Urothelium cell line (cell line): ENCODE results near the gene MAP7D2.
A peak's percentile ranks its signal among the peaks of the same experiment; 100 is the strongest.

Experiments
- DNase-seq: peaks from one replicate; pipeline ENCODE4 v3.0.0; 2011; ENCODE audit warnings: low spot score, mixed read lengths
- FAIRE-seq: peaks from 2 replicates; lab custom pipeline; 2011; peaks lifted over from hg19 to GRCh38; lab: Jason Lieb, UNC

MAP7D2 gene

GRCh38 chrX:20046223-20046622 lies 70.5 kb downstream of the MAP7D2 start:
- FAIRE-seq (no peak), DNase-seq (no peak)

- no peak for FAIRE-seq
- no peak for DNase-seq
Observed at GRCh38 chrX:20042221-20042620, 74.5 kb downstream of the MAP7D2 start.

DNA sequence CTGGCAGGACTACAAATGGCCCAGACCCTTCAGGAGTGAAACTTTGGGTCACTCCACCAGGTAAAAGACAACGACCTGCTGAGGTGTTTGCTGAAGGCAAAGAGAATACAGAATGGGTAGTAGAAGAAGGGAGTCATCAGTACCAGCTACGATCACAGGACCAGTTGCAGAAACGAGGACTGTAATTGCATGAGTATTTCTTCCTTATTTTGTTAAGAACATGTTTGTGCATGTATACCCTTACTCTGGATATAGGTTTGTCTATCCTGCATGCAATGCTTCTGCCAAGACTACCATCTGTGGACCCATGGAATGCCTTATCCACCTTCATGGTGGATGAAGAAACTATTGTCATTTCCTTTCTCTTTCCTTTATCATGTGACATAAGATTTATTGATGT lies 77.7 kb downstream of the MAP7D2 start:
- DNase-seq (no peak), FAIRE-seq (no peak)

DNA sequence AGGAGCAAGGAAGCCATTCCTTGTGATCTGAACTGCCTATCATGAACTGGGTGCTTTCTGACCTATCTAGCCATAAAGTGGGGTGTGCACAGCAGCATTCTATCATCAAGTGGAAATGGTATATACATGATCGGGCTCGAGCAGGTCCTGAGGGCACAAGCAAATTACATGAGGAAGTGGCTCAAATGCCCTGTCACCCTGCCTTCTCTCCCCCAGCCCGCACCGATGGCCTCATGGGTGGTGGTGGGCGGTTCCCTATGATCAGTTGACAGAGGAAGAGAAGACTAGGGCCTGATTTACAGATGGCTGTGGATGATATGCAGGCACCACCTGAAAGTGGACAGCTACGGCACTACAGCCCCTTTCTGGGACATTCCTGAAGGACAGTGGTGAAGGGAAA lies 79.5 kb downstream of the MAP7D2 start:
- no peak for DNase-seq
- FAIRE-seq = no peak

- no peak for FAIRE-seq
- DNase-seq = no peak
Observed at GRCh38 chrX:20032201-20032600, 84.5 kb downstream of the MAP7D2 start.

- no peak for DNase-seq
Observed at GRCh38 chrX:20029728-20030127, 87.0 kb downstream of the MAP7D2 start.

DNA sequence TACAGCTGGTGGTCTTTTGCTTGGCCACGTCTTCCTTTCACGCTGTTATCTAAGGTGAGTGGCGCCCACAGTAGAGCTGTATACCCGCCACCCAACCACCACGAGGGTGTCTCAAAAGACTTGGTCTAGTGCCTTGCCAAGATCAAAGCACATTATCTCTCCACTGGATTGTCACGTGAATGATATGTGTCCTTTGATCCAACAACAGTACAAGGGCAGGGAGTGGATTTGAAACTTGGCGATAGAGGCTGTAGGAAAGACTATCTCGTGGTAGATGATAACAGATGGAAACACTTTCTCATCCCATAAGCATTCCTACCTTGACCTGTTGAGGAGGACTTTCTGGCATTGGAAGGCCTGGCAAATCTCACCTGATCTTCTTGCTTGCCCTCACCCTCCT lies 88.1 kb downstream of the MAP7D2 start:
- no peak for FAIRE-seq
- DNase-seq = no peak

More at GRCh38 chrX:20029728-20030127, 87.0 kb downstream of the MAP7D2 start:
- no peak for FAIRE-seq

DNA sequence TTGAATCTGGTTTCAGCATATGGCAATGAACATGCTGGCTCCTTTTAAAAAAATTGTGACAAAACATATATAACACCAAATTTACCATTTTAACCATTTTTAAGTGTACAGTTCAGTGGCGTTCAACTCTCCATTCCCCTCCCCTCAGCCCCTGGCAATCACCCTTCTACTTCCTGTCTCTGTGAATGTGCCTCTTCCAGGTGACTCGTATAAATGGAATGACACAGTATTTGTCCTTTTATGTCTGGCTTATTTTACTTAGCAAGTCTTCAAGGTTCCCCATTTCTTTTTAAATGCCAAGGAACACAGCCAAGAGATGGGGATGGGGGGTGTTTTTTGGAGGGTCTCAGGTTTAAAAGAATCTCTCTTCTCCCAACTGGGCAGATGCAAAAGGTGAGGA lies 90.4 kb downstream of the MAP7D2 start:
- DNase-seq (no peak), FAIRE-seq (no peak)

GRCh38 chrX:20019672-20020365 lies 96.9 kb downstream of the MAP7D2 start:
- FAIRE-seq = no peak

DNA sequence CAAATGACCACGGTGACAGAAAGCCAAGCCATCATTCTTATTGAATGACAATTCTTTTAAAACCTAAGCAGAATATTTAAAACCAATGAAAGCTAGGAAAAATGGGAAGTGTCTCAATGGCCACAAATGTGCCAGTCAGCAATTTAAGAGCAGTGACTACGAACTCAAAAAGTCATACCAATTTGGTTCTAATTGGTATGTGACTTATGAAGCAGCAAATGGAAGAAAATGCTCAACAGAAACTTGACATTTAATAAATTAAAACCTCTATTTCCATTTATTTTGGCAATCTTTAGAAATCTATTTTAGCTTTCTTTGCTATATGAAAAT lies 100.1 kb downstream of the MAP7D2 start:
- FAIRE-seq (no peak), DNase-seq (no peak)

More at GRCh38 chrX:20019672-20020365, 96.9 kb downstream of the MAP7D2 start:
- no peak for DNase-seq

- DNase-seq (no peak), FAIRE-seq (no peak)
Observed at GRCh38 chrX:20015945-20016615, 100.6 kb downstream of the MAP7D2 start.

- no peak for DNase-seq
Observed at GRCh38 chrX:20015422-20015821, 101.3 kb downstream of the MAP7D2 start.

GRCh38 chrX:20011608-20012007 lies 105.1 kb downstream of the MAP7D2 start:
- no peak for FAIRE-seq

More at GRCh38 chrX:20015422-20015821, 101.3 kb downstream of the MAP7D2 start:
- no peak for FAIRE-seq

GRCh38 chrX:20007962-20008622 lies 108.6 kb downstream of the MAP7D2 start:
- DNase-seq (no peak), FAIRE-seq (no peak)

More at GRCh38 chrX:20011608-20012007, 105.1 kb downstream of the MAP7D2 start:
- DNase-seq = no peak

GRCh38 chrX:20005883-20006282 lies 110.8 kb downstream of the MAP7D2 start:
- DNase-seq (no peak), FAIRE-seq (no peak)

DNA sequence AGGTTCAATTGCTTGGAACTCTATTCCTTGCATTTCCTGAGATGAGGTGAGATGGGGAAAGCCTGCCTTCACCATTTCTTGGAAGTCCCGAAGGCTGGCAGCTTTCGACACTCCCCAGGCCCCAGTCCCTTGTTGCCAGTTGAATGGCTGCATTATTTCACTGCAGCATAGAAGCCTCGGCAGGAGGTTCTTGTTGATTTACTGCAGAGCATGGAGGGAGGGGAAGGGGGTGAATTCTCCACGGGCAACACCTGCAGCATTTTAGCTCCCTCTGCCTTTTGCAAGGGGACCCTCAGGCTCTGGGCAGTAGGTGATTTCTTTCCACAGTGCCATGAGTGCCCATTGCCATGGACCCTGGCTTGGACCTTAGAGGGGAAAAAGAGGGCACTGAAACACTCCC lies 115.1 kb downstream of the MAP7D2 start:
- FAIRE-seq = no peak
- no peak for DNase-seq

DNA sequence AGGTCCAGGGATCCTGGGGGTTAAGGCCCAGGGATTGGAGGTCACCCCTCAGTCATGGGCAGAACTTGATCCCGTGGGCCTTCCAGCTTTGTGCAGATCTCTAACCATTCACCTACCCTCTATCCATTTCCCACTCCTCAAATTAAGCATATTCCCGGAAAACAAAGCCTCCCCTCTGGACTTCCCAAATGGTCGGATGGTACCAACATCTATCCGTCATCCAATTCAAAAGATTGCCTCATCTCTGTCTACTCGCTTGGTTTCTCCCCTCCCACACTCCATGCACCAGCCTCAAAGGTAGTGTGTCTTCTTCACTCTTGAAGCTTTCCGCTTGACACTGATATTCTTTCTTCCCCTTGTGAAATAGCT lies 125.4 kb downstream of the MAP7D2 start:
- no peak for DNase-seq
- FAIRE-seq = no peak

DNA sequence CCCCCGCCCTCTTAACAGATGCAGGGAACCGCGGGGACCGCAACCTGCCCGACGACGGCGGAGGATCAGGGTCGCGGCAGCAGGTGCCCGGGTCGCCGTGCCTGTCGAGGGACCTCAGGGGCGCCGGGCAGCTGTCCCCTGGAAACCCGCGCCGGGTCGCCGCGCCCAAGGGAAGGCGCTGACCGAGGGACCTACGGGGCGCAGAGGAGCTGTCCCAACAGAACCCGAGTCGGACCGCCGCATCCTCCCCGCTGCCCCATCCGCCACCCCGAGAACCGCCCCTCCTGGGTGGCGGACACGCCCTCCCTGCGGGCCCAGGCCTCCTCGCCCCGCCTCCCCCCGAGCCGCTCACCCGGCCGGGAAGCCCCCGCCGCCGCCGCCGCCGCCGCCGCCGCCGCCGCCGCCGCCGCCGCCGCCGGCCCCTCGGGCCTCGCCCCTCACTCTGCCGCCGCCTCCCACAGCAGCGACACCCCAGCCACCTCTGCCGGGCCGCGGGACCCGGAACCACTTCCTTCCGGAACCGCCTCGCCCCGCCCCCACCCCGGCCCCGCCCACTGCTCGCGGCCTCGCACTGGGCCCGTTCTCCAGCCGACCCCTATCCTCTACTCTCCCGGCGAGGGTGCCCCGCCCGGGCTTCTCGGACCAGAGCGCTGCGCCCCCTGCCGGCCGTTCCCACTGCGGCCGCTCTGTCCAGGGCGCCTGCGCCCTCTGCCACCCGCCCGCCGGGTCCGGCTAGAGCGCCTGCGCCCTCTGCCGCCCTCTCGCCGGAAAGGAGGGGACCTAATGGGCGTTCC lies 126.0 kb downstream of the MAP7D2 start, which contains the start of gene BCLAF3:
BCLAF3 (minus strand) TSS at position 506 of the 794 bp plus-strand sequence. CDS start 20,797 bp downstream, outside the sequence.
- DNase-seq (peak; percentile 86), FAIRE-seq (no peak)

DNA sequence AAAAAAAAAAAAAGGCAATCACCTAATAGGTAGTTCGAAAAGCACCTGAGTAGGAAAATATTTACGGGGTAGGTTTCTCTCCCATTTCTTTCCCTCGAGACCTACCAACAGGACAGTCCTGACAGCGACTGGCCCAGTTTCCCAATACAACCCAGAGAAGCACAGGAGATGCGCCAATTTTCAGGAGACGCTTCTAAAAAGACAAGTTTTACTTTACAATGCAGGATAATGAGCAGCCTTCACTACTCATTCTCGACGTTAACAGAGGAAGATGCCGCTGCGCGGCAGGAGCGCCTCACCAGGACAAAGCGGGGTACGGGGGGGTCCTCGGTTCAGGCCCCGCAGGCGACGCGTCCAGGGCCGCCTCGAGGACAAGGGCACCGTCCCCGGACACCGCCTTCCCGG lies 126.6 kb downstream of the MAP7D2 start:
- DNase-seq (peak; percentile 1), FAIRE-seq (no peak)

GRCh38 chrX:19987856-19988255 lies 128.9 kb downstream of the MAP7D2 start:
- DNase-seq = no peak
- no peak for FAIRE-seq

- FAIRE-seq = no peak
- no peak for DNase-seq
Observed at GRCh38 chrX:19986531-19986930, 130.2 kb downstream of the MAP7D2 start.
